ENCODE results near the gene DLGAP3.

GRCh38 chr1:34842073-34842472 lies 87.4 kb downstream of the DLGAP3 start:
- TF ChIP-seq REST (IDR thresholded peaks at IDR 0.05): no peak
- TF ChIP-seq CTCF (IDR thresholded peaks at IDR 0.05; ENCODE audit: low read depth, low read length, missing input control): no peak
- no peak for TF ChIP-seq RAD21 (IDR thresholded peaks at IDR 0.05)
- TF ChIP-seq MAX (IDR thresholded peaks at IDR 0.05): no peak
- no peak for TF ChIP-seq SP1 (IDR thresholded peaks at IDR 0.05)
- no peak for TF ChIP-seq EGR1 (IDR thresholded peaks at IDR 0.05; ENCODE audit: low read depth in 2 of 2)
- TF ChIP-seq YY1 (IDR thresholded peaks at IDR 0.05): no peak
- no peak for TF ChIP-seq GABPA (IDR thresholded peaks at IDR 0.05 in 1 of 2, conservative IDR thresholded peaks at IDR 0.05 in 1 of 2)

Data from liver (tissue), 3 donors.